NOMO-1 treated with DMSO at 0.1 percent for 48 hours (cell line): ENCODE measurements around the gene GFOD2.
A peak's percentile ranks its signal among the peaks of the same experiment; 100 is the strongest.

Experiments
- DNase-seq: peaks from one replicate; lab custom pipeline; 2025; ENCODE audit not compliant: unreplicated experiment; lab: John Stamatoyannopoulos, UW

GFOD2 gene

DNA sequence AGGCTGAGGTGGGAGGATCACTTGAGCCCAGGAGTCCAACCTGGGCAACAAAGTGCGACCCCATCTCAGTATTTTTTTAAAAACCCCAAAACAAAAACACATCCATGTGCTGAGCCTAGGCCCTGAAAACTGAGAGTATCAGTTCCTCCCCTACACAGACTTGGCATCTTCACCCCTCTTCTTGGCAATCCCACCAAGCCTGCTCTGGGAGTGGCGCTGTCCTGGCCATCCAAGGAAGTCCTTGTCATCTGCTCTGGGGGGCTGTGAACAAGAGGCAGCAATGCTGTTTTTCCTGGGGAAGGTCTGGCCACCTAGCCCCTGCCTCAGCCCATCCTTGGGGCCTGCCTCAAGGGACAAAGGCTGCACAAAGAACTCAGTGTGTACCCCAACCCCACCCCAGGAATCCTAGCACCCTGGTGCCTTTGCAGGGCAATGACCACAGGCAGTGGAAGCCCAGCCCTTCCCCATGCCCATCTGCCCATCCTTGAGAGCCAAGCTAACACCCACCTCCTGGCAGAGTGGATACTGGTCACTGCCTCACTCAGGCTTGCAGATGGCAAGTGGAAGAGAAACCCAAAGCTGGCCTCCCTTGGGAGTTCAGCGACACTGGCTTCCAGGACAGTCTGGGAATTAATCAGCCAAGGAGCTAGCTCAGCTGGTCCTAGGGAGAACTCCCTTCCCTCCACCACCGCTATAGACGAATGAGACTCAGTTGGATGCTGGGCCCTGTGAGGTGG is 14.8 kb upstream of the GFOD2 start:
- DNase-seq, result no peak

GRCh38 chr16:67731753-67732095 is 12.6 kb upstream of the GFOD2 start:
- DNase-seq, result no peak

DNA sequence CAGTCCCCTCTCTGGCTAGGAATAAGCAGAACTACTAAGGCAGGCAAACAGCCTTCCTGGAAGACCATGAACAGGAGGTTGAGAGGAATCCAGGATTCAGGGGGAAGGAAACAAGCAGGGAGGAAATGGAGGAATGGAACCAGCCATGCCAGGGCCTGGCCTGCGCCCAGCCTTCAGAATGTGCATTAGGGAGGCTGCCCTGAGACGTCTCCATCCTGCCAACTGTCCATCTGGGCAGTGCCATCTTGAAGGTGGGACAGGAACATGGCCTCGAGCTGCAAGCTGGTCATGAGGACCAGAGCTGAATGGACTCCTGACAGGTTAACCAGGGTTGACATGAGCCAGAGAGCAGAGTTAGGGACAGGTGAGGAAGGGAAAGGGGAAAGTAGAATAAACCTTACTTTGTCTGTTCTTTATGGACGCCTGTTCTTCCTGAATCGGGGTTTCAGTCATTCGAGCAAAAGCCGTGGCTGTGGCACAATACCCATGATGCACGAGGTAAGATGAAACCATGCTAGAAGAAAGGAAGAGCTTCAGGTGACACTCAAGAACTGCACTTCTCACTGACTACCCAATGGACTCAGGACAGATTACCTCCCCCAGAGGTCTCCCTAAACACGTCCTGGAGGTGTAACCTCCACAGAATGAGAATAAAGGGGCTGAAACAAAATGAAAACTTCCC is 12.1 kb upstream of the GFOD2 start:
- no peak for DNase-seq

GRCh38 chr16:67730326-67730725 is 11.2 kb upstream of the GFOD2 start:
- no peak for DNase-seq

DNA sequence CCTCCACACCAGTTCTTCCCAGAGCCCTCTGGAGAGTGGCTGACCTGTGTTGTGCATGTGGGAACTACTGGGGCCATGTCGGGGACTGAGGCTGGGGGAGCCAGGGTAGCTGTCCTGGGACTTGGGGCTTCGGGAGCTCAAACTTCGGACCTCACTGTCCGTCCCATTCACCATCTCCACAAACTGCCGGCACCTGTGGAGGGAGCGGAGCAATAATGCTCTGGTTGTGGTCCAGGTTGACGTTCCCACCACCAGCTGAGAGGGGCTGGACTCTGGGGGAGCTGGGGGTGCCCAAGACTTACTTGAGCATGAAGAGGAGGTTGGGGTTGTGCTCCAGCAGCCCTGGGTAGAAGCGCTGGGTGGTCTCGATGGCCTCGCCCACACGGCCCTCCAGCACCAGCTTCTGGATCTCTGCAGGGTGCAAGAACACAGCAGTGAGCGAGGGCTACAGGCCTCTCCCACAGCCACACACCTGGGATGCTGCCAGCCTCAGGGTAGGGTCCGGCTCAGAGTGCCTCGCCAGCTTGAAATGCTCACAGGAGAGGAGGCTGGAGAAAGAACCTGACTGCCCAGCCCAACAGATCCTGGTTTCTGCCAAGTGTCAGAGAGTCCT is 10.6 kb upstream of the GFOD2 start:
- no peak for DNase-seq

DNA sequence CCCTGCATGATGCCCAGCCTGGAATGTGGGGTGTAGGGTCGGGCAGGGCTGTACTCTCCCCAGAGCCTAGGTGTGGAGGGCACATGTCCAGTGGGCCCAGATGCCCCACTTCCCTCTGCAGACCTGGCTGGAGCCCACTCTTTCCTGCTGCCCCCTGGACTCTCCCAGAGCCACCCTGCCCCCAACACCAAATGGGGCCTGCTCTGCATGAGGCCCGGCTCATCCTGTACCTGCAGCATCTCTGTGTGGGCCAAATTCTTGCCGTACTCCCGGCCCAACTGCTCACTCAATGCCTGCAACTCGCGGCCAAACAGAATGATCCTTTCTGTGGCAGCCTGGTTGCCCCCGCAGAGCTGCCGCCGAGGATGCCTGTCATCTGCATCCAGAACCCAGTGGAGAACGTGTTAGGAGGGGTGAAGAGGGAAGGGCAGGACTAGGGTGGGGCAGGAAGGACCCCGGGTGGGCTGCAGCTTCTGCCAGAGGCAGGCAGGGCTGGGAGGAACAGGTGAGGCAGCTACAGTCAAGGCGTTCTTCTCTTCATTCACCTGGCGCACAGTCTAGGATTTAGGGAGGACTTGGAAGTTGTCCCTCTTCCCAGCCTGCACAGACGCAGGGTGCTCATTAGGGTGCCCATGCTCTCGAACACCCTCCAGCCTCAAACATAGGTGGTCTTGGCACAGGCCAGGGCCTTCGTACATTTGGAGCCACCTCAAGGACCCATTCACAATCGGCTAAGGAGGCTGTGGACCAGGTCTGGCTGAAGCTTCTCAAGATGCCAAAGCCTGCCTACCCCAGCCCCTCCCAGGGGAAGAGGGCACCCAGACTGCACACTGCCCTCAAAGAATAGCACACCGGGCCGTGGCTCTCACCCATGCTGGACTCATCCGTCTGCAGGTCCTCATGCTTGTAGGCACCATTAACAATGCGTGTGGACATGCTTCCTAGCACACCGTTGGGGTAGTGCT is 8.7 kb upstream of the GFOD2 start:
- DNase-seq, result no peak

DNA sequence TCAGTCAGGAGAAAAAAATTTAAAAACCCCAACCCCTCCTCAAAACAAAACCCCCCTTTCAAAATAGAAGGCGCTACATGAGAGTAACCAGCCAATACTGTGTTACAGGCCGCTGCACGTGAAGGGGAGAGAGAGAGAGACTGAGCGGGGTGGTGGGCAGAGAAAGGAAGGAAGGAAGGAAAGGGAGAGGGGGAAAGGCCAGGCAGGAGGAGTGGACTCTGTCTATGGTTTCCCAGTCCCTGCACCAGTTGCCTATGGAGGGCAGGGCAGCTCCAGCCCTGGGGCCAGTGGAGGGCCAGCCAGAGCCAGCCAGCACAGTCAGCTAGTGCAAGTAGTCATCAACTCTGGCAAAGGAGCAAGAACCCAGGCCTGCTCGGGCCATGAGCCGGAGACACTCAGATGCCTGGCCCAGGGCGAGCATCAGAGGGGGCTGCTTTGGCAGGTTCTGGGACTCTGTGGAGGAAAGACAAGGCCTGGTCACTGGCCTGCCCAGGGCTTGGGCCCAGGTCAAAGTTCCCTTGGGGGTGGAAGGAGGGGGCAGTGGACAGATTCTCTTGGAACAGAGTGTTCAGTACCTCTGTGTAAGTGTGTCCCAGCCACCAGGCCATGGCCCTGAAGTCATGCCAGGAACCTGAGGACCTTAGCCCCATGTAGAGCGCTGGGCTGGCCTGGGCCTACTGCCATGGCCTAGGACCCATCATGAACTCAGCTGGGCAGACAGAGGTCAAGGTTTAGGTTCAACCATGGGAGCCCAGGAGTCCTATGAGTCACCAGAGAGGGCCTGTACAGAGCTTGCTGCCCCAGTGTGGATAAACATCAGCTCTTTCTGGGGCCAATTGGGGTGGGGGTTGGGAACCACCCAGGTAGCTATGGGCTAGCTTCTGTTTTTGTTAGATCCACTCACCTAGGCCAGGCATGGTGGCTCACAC is 7.3 kb upstream of the GFOD2 start:
- DNase-seq, result no peak

DNA sequence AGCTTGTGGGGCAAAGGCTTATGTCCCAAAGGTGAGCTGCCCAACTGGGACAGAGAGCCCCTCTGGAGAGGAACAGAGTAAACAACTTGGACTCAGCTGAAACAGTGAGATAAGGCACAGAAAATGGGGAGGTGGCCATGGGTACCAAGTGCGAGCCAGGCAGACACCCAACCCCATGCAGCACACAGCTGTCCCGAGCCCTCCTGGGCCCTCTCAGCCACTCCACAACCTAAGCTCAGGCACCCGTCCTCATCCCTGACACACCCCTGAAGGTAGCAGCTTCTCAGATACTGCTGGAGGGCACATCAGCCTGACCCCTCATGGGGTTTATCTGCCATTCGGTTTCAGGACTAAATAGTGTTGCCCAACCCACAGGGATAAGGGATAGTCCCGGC is 4.8 kb upstream of the GFOD2 start:
- no peak for DNase-seq

DNA sequence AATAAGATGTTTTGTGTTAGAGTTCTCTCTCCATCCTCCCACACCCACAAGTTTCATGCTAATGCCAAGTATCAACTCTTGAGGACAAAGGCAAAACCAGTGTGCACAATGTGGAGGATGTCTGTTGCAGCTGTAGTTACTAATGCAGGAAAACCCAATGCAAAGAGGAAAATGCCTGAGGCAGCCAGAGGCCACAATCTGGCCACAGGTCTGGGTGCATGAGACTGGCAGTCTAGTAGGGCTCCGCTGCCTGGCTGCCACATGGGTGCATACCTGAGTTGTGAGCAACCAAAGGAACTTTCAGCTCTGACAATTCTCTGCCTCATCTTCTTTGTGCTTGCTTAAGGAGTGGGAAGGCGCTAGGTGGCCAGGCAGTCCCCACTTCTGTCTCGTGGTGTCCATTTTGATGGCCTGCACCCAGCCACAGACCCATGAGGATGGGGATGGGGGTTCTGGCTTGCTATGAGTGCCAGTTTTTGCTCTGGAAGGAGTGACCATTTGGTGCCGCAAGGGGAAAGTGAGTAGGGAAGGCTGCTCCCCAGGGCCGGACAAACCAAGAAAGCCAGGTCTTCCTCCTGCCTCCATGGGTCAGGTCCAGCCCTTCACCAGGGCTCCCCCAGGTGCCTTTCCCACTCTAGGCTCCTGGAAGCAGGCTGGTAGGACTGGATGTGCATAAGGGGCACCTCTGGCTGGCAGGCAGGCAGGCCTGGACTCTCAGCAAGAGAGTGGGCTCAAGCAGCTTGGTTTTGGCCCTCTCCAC is 4.2 kb upstream of the GFOD2 start:
- DNase-seq, result no peak

- no peak for DNase-seq
These were observed 1.1 kb upstream of the GFOD2 start for GRCh38 chr16:67720236-67720635.

DNA sequence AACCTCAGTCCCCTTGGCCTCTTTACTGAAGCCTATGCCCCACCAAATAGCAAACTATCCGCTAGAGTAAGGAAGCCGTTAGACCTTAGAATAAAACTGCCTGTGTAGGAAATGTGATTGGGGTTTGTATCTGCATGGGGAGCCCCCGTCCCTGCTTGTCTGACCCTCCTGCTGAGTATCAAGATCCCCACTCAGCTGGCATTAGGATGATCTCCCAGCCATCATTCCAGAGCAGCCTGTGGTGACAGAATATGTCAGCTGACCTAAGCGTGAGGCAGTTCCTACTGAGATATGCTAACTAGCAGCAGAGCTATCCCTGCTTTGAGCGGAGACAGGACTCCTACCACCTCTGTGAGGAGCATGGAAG is 645 bp upstream of the GFOD2 start:
- peak; percentile 29 for DNase-seq

DNA sequence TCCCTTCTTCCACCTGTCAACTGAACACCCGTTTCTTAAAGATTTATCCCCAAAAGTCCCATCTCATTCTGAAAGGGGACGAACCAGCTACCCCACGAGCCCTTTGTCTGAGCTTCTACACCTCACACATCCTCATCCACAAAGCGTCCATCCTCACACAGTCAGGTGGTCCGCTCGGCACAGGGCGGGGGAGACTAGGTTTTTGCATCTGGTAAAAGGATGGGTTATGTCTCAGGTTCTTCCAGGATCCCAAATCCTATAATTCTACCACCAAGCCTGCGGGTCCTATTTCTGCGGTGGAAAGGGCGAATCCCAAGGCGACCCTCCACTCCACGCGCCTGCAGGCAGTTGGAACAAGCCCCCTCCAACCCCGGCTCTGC is 458 bp downstream of the GFOD2 start:
- no peak for DNase-seq

DNA sequence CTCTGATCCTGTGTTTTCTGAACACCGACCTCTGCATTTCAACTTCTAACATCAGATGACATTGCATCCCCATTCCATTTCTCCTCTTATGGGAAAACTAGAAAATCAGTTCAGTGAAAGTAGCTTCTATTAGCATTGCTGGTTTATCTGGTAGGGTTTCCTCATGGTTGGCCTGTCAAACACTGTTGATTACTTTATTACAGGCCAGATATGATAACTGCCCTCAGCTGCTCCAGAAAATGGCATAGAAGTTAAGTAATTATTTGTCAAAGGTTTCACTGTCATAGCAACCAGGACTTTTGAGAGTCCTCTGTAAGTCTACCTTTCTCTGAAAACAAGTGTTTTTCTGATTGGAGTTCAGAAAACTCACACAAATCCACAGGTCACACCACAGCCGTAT is 3.0 kb downstream of the GFOD2 start:
- no peak for DNase-seq

- no peak for DNase-seq
These were observed 4.6 kb downstream of the GFOD2 start for GRCh38 chr16:67714522-67714921.

DNA sequence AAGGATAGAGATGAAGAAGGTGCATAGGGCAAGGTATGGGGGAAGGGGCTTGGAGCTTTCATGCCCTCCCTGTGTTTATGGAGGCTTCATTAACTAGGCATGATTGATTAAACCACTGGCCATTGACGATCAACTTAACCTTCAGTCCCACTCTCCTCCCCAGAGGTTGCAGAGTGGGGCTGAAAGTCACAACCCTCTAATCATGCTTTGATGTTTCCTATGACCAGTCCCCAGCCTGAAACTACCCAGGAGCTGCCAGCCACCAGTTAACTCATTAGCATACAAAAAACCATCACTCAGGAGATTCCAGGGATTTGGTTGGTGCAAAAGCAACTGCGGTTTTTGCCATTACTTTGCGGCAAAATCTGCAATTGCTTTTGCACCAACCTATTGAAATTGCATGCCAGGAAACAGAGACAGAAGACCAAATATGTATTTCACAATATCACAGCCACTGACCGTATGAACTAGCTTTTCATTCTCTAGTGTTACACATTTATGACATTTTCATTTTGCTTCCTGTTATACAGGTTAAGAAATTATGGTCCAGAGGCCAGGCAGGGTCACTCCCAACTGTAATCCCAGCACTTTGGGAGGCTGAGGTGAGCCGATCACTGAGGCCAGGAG is 5.4 kb downstream of the GFOD2 start:
- DNase-seq, result peak; percentile 80

GRCh38 chr16:67710607-67711006 is 8.5 kb downstream of the GFOD2 start:
- DNase-seq, result no peak

DNA sequence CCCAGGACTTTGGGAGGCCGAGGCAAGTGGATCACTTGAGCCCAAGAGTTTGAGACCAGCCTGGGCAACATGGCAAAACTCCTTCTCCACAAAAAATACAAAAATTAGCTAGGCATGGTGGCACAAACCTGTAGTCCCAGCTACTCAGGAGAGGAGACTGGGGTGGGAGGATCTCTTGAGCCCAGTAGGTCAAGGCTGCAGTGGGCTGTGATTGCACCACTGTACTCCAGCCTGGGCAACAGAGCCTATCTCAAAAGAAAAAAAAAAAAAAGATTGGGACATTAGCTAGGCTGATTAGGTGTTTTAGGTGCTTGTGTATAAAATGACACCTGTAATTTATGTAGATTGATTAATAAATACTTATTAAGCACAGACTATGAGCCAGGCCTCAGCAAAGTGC is 10.1 kb downstream of the GFOD2 start:
- no peak for DNase-seq

DNA sequence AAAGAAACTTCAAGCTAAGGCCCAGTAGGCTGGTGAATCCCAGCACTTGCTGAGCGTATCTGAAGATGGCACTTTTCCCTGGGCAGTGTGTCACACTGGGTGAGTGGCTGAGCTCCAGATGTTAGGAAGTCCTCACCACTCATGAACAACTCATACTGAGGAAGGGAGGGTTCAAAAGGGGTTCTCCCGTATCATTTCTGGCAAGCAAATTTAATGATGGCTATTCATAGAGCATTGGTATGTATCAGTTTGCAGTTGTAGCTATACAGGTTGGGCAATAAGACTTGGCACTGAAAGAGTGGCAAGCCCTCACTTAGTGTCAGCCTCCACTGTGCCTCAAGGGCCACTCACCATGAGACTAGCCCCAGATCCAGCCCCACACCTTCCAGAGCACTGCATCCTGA is 10.7 kb downstream of the GFOD2 start:
- DNase-seq, result no peak

GRCh38 chr16:67707790-67708189 is 11.3 kb downstream of the GFOD2 start:
- no peak for DNase-seq
